Stimulated activated CD4-positive, alpha-beta T cell treated with anti-CD3 and anti-CD28 coated beads, Interleukin-12 subunit alpha, Interleukin-12 subunit beta, amount 100 ng/mL, for 24 hours (primary cell): ENCODE measurements around the gene NOSTRIN.
"Not testable (repeated sequence)": the region's sequence is repeated elsewhere in the genome, so short reads cannot be mapped to it uniquely, and the experiment has no call there.

Experiments
- DNase-seq, 2 experiments: peaks; one replicate each; pipeline ENCODE4 v3.0.0-alpha.2; 2020; ENCODE audit warnings: low read depth in 2 of 2

NOSTRIN gene

DNA sequence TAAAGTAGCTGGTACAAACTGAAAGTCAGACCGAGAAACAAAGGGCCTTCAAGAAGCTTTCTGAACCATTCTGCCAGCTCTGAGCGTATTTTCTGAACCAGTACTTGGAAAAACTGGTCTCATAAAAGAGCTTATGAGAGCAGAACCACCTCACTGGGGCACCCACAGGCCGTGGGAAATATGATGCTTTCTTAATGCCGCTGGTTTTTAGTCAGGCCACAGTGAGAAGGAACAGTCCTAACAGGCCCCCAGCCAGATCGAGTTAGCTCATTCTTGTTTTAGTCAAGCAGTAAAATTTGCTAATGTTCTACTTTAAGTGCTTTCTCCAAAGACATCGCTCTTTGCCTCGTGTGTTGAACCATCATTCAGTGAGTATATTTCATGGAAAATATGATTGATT lies 12.7 kb upstream of the NOSTRIN start:
- no peak for DNase-seq

DNA sequence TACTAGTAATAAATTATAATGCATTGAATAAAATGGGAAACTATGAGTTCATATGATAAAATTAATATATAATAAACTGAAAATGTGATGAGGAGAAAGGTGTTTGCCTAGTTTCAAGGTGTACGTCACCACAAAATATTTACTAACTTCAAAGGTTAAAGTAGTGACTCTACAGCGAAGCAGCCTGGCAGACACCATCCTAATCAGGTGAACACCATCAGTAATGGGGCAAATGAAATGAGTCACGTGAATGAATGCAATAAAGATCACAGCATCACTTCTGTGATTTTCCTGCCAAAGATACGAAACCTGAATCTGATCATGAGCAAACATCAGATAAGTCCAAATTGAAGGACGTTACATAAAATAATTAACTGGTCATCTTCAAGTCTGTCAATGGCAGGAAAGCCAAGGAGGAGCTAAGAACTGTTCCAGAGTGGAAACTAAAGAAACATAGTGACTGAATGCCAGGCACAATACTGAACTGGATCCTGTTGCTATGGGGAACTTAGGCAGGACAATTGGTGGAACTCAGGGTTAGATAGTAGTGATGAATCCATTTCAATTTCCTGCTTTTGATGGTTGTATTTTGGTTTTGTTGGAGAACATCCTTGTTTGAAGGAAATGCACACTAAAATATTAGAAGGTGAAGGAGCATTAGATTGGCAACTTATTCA lies 12.1 kb upstream of the NOSTRIN start:
- no peak for DNase-seq

- not testable (repeated sequence) for DNase-seq
Observed at GRCh38 chr2:168791140-168791539, 11.3 kb upstream of the NOSTRIN start.

DNA sequence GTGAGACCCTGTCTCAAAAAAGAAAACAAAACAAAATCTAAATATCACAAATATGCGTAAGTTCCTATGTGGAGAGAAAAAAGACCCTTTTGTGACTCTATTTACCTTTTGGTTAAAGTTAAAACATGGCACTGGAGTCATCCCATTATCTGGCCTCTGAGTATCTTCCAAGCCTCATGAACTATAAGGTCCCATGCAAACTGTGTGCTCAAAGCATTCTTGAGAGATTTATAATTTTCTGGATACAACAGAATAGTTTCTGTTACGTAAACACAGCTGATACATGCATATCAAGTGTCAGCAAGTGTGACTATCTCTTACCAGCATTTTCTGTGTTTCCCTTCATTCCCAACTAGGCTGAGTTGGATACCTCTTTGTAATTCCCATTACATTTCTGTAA lies 8.8 kb upstream of the NOSTRIN start:
- no peak for DNase-seq

DNA sequence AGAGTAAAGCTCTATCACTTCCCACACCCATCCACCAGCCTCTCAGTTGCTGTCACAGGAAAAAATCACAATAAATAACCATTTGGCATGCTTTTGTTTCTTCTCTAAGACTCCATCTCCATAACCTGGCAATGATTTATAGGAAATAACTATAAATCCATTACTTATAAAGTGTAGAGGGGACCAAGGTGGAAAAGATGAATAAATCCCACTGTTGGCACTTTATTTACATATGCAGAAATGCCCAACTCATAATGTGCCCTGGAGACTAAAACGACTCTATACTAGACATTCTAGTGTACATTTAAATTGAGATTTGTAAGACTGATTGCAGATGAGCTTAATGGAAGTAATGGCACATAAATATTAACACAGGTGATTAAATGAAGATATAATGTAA lies 7.5 kb upstream of the NOSTRIN start:
- no peak for DNase-seq

DNA sequence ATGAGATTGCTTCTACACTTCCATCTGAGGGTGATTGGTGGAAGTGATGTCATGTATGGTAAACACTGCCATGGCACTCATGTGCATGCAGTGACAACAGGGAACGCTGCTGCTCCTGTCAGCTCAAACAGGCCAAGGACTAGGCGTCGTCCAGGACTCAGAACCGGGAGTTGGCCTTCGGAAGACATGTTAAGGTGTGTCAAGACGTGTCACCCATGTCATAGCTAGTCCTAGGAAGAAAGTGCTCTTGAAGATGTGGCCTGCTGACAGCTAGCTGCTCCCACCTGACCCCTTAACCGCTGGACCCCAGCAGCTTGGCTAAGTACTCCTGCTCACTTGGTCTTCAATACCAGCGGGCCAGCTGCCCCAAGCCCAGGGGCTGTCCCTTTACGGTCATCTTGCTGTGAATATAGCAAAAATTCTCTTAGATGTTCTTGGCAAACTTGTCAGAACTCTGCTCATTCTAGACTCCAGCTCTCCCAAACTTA lies 6.3 kb upstream of the NOSTRIN start:
- DNase-seq, result no peak

DNA sequence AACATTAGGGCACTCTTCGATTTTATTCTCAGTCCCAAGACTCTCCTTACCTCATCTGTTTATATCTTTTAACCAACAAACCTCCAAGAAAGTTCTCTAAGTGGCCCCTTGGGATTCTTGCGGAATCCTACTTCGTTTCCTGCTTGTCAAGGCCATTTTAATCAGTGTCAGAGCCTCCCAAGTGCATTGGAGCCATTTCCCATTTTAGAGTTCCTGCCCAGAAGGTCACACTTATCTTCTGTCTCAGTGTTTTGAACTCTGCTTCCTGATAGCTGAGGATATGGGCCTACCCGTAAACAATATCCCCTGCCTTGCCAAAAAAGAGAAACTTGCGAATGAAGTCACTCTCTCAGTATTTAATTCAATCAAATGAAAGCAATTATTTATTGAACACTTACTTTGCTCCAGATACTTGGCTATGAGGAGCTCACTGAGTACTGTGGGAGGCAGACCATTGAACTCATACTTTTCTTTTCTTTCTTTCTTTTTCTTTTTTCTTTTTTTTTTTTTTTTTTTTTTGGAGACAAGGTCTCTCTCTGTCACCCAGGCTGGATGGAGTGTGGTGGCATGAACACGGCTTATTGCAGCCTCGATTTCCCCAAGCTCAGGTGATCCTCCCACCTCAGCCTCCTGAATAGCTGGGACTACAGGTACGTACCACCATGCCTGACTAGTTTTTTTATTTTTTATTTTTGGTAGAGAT lies 5.7 kb upstream of the NOSTRIN start:
- DNase-seq, result no peak

- no peak for DNase-seq
Observed at GRCh38 chr2:168797286-168797655, 5.2 kb upstream of the NOSTRIN start.

DNA sequence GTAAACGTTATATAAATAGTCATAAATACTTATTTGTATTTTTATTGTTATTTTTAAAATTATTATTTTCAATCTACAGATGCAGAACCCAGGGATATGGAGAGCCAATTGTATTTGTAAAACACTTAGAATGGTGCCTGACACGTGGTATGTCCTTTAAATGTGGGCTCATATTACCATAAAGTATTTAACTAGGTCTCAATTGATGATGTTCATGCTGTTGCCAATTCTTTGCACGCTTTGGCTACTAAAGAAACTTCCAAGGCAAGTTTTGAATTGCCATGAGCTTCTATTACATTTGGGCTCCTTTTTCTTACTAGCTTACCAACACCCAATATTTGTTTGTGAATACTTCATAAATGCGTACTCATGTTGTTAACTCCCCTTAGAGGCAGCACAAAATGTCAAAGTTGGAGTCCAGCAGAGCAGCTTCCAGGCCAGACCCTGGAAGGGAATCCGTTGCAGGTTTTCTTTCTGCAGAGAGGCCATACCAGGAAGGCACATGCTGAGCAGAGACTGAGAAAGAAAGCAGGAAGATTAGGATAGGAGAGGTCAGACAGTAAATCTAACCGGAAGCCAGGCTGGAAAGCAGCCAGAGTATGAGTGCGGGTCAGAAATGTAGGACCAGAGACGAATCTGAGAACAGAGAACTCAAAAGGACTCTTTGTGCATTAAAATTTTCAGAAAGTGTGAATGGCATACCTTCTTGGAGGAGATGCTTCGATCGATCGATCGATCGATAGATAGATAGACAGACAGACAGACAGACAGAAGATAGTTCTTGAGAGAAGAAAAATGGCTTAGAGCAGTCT lies 4.2 kb upstream of the NOSTRIN start:
- DNase-seq, result no peak

DNA sequence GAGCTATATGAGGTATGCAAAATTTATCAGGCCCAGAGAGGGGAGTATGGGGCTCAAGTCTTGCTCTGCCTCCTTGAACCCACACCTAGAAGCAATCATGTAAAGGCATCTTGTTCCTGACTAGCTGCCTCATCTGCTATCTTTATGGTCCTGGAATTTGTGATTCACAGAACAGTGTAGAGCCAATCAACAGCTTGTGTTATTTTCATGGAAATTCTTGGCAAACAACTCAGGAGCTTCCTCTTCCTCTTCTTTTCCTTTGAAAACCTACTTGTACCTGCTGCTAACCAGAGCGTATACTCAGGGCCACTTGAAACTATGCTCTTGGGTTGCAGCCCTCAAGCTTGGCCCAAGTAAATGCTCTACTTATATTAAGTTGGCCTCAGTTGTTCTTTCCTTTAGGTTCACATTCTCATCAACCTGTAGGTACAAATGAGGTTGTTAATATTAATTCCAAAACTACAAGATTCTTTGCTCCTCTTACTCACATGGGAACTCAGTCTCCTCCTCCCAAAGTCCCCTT lies 3.5 kb upstream of the NOSTRIN start:
- DNase-seq, result no peak

DNA sequence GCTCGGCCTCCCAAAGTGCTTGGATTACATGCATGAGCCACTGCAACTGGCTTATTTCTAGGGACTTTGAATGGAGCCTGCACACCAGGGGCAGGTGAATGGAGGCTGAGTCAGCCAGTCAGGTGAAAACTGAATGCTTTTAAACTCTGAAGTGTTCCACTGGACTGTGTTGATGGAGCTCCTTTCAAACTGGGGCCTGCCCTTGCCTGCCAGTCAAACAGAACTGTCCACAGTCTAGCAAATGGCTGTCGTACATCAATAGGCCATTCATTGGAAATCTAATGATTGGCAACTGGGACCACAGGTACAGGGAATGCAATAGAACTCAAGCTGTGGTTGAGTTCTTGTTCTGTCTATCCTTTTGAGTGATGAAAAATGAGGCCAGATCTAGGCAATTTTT lies 966 bp upstream of the NOSTRIN start:
- no peak for DNase-seq

DNA sequence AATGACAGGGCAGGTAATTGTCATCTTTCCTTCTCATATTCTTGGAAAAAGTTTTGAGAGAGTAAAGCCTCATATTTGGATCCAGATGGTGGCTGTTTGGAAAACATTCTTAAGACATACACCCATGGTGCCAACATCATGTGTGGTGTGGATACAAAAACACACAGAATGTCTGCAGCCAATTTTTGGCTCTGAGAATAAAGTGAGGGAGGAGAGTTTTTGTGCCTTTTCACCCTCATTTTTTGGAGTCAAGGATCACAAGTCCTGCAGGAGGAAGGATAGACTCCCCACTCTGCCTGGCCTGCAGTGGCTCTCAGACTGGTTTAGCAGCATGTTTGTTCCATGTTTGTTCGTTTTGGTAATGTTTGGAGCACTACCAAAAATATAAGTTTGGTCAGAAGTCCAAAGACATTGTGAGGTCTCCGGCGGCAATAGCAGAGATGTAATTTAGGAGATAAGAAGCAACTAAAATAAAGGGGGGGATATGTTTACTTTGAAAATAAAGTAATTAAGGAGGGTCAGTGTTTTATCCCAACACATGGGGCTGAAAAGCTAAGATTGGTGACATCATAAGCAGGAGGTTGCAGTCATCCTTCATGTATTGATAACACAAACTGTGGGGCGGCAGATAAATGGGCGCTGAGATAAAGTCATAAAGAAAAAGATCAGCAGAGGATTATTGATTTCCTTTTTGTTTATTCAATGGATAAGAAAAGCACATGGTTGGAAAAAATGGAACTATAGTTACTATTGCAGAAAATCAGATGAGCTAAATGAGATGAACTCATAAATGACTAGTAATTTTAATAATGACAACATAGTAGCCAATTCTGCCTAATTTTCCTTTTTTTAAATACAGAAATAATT lies 655 bp downstream of the NOSTRIN start:
- DNase-seq, result no peak

GRCh38 chr2:168804214-168804613 lies 1.8 kb downstream of the NOSTRIN start:
- DNase-seq, result no peak

GRCh38 chr2:168805615-168806014 lies 3.2 kb downstream of the NOSTRIN start:
- DNase-seq, result no peak

- DNase-seq, result no peak
Observed at GRCh38 chr2:168809537-168809936, 7.1 kb downstream of the NOSTRIN start.

- DNase-seq, result no peak
Observed at GRCh38 chr2:168810235-168810634, 7.8 kb downstream of the NOSTRIN start.

DNA sequence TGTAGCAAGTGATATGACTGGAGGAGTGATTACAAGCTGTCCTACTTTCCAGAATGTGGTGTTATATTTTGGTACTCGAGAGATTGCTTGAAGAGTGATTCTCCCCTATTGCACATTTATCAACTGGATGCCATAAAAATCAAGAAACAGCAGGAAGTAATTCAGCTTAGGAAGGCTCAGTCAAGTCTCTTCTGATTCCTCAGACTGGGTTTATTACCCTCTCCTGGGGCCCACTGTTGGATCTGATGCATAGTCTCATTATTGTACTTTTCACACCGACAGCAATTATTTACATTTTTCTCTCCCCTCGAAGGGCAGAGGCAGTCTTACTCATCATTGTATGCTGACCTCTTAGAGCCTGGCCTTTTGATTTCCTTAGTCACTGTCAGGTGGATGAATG lies 9.3 kb downstream of the NOSTRIN start:
- DNase-seq, result no peak

DNA sequence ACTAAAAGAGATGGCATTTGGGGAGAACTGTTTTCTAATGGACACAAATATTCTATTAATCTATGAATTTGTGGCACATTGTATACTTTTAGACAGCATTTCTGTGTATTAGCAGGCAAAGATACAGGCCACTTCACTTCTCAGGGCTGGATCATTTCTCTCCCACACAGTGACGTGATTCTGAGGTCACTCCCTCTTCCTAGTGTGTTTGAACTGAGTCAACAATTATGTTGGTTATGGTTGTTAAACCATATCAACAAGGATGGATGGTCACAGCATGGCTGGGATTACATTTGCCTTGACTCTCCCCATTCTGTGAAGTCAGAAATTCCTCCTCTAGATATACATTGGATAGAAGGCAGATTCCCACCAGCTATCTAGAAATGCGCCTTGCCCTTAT lies 11.6 kb downstream of the NOSTRIN start:
- DNase-seq, result no peak

DNA sequence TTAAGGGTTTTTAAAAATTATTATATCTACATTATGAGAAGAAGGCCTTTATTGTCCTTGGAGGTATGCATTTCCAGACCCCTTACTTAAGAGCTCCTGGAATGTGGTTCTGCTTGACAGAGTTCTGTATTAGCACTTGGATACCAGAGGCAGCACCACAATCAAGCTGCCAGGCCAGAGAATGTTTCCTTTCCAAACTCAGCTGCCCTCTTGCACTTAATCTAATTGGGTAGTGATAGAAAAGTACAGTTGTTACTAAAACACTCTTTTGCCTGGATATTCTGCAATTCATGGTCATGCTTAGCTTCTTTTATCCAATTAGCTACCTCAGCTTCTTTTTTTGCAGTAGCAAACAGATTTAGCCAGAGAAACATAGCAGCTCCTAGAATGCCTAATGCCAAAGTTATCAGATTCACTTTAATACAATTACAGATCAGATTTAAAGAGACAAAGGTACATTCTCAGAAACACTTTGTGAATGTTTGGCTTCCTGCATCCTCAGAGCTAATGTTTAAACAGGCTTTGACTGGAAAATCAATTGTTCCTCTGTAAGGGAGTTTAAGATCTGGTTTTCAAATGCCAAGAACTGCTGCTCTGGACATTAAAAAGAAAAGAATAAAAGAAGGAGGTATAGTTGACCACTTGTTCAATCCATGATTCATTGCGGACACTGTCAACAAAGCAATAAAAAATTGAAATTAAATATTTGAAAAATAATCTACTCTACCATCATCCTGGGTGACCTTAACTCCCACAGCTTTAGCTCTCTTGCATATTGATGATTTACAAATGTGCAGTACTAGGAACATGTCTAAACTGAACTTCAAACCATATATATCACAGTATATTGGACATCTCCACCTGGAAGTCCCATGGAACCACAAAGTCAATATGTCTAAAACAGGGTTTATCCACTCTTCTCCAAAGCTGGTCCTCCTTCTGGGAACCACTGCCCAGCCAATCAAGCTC lies 12.8 kb downstream of the NOSTRIN start:
- DNase-seq, result no peak

- no peak for DNase-seq
Observed at GRCh38 chr2:168816369-168816768, 13.9 kb downstream of the NOSTRIN start.
